GM18867 (cell line): Measurements from ENCODE around the gene HDGFL2.

ENCODE experiments used
- ATAC-seq: cut with Tn5 transposase; IDR thresholded peaks from one replicate; pipeline ENCODE4 v1.9.1; 2021; ENCODE audit warnings: mild to moderate bottlenecking, moderate library complexity; ENCODE audit not compliant: unreplicated experiment

The HDGFL2 gene

DNA sequence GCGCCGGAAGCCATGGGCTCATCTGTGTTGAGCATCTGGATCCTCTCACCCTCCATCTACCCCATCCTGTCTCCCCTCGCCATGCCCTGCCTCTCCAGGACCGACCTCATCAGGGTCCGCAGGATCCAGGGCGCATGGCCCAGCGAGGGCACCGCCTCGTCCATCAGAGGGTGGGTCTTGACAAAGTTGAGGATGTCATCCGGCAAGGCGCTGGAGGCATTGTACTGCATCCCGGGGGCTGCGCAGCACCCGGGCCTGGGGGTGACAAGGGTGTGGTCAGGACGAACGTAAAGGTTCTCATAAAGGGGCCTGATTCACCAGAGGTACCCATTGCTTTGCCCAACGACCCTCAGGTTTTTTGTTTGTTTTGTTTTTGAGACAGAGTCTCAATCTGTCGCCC is 77.9 kb downstream of the HDGFL2 start:
- no peak for ATAC-seq

DNA sequence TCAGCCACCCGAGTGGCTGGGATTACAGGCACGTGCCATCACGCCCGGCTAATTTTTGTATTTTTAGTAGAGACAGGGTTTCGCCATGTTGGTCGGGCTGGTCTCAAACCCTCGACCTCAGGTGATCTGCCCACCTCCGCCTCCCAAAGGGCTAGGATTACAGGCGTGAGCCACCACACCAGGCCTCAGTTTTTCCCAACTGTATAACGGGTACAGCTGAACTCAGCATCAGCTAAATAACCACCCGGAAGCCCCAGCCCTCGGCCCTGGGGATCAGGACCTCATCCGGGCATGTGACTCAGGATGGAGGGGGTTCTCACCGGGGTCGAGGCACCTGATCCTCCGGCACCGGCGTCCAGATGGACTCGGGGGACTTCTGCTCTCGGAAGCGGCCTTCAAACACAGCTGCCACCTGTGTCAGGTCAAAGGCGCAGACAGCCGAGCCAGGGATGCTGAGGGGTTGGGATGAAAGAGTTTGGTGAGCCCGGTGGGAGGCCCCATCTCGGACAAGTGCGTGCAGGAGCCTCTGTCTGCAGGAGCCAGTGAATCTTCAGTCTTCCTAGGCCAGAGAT is 78.5 kb downstream of the HDGFL2 start:
- ATAC-seq, result no peak
